ENCODE results near the gene HOXA7. TPM values are rescaled to one million over a fixed set of nuclear protein-coding genes. Genes with fewer than 3 reads are reported as not detected.

HOXA7 gene
- total RNA-seq, 1 donor, result not detected

DNA sequence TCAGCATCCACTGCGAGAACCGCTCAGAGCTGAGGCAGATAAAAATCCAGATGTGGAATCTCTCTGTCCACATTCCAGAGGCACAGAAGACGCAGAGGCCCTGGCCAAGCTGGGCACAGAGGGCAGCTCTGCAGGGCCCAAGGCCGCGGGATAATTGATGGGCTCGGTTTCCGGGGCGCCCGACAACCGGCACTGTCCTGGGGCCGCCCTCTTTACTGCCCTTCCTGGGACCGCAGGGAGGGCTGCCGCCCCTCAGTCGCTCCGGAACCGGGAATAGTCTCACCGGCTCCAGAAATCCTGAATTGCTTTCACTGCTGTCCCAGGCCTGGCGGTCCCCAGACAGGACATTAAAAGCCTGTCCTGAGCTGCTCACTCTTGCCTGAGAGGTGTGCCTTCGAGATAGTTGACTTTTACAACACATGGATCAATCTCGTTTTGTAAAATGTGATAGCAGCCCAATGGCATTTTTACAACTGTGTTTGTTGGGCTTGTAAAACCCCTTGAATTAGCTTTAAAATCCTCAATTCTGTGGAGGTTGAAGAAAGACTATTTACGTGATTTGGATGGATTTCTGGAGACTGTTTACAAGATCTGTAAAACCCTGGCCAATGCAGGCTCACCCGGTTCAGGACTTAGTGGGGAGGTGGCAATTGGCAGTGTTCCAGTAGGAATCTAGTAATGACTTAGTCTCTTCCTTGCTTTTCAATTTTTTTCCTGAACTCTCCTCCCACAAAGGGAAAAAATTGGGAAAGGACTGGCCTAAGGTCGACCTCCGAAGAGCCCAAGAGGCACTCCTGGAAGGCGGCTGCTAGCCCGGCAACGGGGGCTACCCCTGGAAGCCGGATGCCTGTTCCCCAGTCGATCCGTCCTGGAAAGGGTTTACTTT is 7.5 kb downstream of the HOXA7 start:
- no peak for DNase-seq (ENCODE audit: low read depth)
- TF ChIP-seq, protein P1, sequence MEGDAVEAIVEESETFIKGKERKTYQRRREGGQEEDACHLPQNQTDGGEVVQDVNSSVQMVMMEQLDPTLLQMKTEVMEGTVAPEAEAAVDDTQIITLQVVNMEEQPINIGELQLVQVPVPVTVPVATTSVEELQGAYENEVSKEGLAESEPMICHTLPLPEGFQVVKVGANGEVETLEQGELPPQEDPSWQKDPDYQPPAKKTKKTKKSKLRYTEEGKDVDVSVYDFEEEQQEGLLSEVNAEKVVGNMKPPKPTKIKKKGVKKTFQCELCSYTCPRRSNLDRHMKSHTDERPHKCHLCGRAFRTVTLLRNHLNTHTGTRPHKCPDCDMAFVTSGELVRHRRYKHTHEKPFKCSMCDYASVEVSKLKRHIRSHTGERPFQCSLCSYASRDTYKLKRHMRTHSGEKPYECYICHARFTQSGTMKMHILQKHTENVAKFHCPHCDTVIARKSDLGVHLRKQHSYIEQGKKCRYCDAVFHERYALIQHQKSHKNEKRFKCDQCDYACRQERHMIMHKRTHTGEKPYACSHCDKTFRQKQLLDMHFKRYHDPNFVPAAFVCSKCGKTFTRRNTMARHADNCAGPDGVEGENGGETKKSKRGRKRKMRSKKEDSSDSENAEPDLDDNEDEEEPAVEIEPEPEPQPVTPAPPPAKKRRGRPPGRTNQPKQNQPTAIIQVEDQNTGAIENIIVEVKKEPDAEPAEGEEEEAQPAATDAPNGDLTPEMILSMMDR (IDR thresholded peaks at IDR 0.05; ENCODE audit: insufficient read depth, low read length), result no peak
- no peak overlapping the region for H3K4me3 ChIP-seq (ENCODE audit: low read depth, low read length)

DNA sequence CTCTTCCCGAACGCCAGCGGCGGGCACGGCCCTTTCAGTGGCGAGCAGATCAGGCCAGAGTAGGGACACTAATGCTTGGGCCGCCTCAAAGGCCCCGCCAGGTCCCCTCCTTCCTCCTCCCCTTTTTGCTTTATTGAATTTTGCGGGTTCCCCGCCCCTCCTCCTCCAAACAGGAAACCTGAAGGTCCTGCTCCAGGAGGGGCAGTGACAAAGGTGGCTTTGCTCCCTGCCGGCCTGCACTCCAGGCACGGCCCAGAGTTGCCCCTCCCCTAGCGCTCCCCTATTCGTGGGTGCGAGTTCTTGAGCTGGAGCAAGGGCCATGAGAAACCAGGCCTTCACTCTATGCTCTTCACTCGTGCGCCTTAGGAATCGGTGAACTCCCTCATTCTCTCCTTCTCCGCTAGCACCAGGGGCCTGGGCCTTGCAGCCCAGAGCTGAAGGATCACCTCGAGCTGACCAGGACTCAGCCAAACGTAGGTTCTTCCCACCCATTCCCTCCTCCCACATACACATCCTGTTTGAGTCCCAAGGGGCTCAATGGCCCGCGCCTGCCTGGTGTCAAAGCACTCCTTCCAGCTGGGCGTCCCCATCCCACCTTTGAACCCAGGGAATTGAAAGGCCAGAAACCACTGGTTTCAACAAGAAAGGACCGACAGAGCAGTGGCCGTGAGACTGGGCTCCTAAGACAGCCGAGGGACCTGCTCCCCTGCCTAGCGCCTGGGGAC is 8.3 kb downstream of the HOXA7 start:
- TF ChIP-seq, protein P1 (IDR thresholded peaks at IDR 0.05; ENCODE audit: insufficient read depth, low read length), result no peak
- H3K4me3 ChIP-seq (ENCODE audit: low read depth, low read length), result no peak overlapping the region
- DNase-seq (ENCODE audit: low read depth), result no peak

DNA sequence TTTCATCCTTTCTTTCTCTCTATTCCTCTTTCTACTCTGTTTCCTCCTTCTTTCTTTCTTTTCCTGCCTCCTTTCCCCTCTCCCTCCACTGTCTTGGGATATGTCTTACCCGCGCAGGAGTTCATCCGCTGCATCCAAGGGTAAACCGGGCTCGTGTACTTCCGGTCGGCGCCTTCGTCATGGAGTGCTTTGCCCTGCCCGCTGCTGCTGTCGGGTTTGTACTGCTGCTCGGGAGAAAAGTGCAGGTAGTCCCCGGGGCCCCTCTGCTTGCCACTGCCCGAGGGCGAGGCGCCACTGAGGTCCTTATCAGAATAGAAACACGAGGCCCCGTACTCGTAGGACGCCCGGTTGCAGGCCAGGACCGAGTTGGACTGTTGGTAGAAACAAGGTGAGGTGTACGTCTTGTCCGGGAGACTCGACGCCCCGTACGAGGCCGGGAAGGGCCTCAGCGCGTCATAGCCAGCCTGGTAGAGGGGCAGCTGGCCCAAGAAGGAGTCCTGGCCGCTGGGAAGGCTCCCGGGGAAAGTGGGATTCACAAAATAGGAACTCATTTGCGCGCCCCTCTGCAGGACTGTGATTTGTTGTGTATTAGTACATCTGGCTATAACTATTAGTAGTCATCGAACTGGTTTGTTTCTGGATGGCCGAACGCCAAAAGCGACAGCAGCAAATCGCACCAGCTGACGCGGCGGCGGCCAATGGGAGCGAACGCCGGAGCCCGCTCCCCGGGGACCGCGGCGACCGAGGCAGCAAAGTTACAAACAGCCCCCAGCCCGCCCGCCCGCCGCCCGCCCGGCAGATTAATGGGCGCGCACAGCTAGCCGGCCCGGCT is 9.1 kb downstream of the HOXA7 start, which contains the start of gene HOXA6:
TSS of gene HOXA6 (minus strand) at position 576 of the 832 bp plus-strand sequence. CDS start at position 551, 25 bp downstream.
- no peak for DNase-seq (ENCODE audit: low read depth)
- no peak within 1 kb of the TSS for H3K4me3 ChIP-seq (ENCODE audit: low read depth, low read length)
- TF ChIP-seq, protein P1 (IDR thresholded peaks at IDR 0.05; ENCODE audit: insufficient read depth, low read length), result no peak

DNA sequence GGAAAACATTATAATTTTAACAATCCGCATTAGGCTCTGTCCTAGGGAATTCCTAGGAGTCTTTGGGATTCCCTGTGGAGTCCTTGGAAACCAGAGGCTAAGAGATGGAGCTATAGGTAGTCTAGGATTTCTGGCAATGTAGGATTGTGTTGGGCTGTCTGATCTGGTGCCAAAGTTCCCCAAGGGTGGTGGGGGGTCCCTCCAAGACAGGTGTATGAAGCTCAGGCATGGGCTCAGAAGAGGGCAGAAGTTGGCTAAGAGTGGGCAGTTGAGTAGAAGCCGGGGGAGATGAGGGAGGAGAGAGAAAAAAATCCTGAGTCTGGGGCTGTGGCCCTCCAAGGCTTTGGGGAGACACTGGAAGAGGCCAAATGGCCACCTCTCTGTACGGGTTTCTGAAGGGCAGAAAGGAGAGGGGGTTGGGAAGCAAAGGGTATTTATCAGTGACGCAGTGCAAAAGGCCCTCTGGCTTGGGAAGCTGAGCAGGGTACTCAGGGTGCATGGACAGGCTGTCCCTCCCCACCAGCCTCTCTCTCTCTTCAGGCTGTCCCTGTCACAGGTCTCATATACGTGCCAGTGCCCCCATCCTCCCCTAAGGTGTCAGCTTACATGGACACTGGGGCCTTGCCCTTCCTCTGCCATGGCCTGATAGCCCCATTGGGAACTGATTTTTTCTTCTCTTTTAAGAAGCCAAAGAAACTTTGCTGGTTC is 9.8 kb downstream of the HOXA7 start:
- no peak overlapping the region for H3K4me3 ChIP-seq (ENCODE audit: low read depth, low read length)
- TF ChIP-seq, protein P1 (IDR thresholded peaks at IDR 0.05; ENCODE audit: insufficient read depth, low read length), result no peak
- no peak for DNase-seq (ENCODE audit: low read depth)

DNA sequence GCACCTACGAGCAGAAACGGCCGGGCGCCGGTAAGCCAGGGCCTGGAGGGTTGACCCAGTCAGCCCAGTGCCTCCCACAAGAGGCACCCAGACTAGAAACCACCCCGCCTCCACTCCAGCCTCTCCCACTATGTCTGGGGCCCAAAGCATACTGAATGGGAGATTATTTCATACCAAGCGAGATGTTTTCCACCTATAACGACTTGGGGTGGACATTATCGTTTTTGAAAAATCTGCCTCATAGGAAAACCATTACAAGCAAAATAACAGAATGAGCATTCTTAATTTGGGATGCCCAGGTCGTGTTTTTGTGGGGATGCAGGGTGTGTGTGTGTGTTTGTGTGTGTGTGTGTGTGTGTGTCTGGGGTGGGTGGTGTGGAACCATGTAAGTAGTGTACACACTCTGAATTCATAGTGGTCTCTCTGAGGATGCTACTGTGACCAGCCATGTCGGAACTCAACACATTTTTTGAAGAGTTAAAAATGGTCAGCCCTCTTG is 10.5 kb downstream of the HOXA7 start:
- TF ChIP-seq, protein P1 (IDR thresholded peaks at IDR 0.05; ENCODE audit: insufficient read depth, low read length), result no peak
- no peak overlapping the region for H3K4me3 ChIP-seq (ENCODE audit: low read depth, low read length)
- no peak for DNase-seq (ENCODE audit: low read depth)

Data from fibroblast of the aortic adventitia (primary cell).